ENCODE data around the gene DPP6. TPM values are rescaled to one million over a fixed set of nuclear protein-coding genes. Genes with fewer than 3 reads are reported as not detected.
"Not testable (repeated sequence)": the region's sequence is repeated elsewhere in the genome, so short reads cannot be mapped to it uniquely, and the experiment has no call there.

DPP6 gene
- total RNA-seq, 1 donor from 2014 or later = not detected

GRCh38 chr7:154092093-154092492, 39.9 kb downstream of the DPP6 start:
- DNase-seq; H3K9me3 Mint-ChIP-seq; H3K36me3 Mint-ChIP-seq (ENCODE audit: low read depth); POLR2A ChIA-PET; intact Hi-C loops (cut with micrococcal nuclease); CTCF ChIA-PET; H3K4me3 Mint-ChIP-seq; H3K27me3 Mint-ChIP-seq; H3K4me1 Mint-ChIP-seq; ATAC-seq (ENCODE audit: low read depth); H3K27ac Mint-ChIP-seq: not testable (repeated sequence)

GRCh38 chr7:154095201-154095600, 43.0 kb downstream of the DPP6 start:
- CTCF ChIA-PET; H3K36me3 Mint-ChIP-seq (ENCODE audit: low read depth); H3K4me1 Mint-ChIP-seq; intact Hi-C loops (cut with micrococcal nuclease); H3K27ac Mint-ChIP-seq; H3K9me3 Mint-ChIP-seq; H3K4me3 Mint-ChIP-seq; ATAC-seq (ENCODE audit: low read depth); POLR2A ChIA-PET; DNase-seq; H3K27me3 Mint-ChIP-seq: not testable (repeated sequence)

GRCh38 chr7:154105063-154105462, 52.9 kb downstream of the DPP6 start:
- CTCF ChIA-PET; ATAC-seq (ENCODE audit: low read depth); H3K4me3 Mint-ChIP-seq; POLR2A ChIA-PET; H3K36me3 Mint-ChIP-seq (ENCODE audit: low read depth); H3K27me3 Mint-ChIP-seq; intact Hi-C loops (cut with micrococcal nuclease); H3K27ac Mint-ChIP-seq; H3K4me1 Mint-ChIP-seq; H3K9me3 Mint-ChIP-seq; DNase-seq: not testable (repeated sequence)

GRCh38 chr7:154109615-154110014, 57.4 kb downstream of the DPP6 start:
- ATAC-seq (ENCODE audit: low read depth); H3K4me3 Mint-ChIP-seq: not testable (repeated sequence)

GRCh38 chr7:154113732-154114351, 61.6 kb downstream of the DPP6 start:
- intact Hi-C loops (cut with micrococcal nuclease); H3K4me1 Mint-ChIP-seq; DNase-seq; CTCF ChIA-PET; H3K9me3 Mint-ChIP-seq; H3K36me3 Mint-ChIP-seq (ENCODE audit: low read depth); H3K27me3 Mint-ChIP-seq; H3K27ac Mint-ChIP-seq; ATAC-seq (ENCODE audit: low read depth); POLR2A ChIA-PET; H3K4me3 Mint-ChIP-seq: not testable (repeated sequence)

More at GRCh38 chr7:154109615-154110014, 57.4 kb downstream of the DPP6 start:
- H3K27me3 Mint-ChIP-seq; H3K4me1 Mint-ChIP-seq; POLR2A ChIA-PET; intact Hi-C loops (cut with micrococcal nuclease); H3K9me3 Mint-ChIP-seq; CTCF ChIA-PET; H3K36me3 Mint-ChIP-seq (ENCODE audit: low read depth); H3K27ac Mint-ChIP-seq; DNase-seq: not testable (repeated sequence)

- ATAC-seq (ENCODE audit: low read depth); CTCF ChIA-PET; POLR2A ChIA-PET: not testable (repeated sequence)
Observed at GRCh38 chr7:154117411-154118390, 65.5 kb downstream of the DPP6 start.

GRCh38 chr7:154120825-154121224, 68.6 kb downstream of the DPP6 start:
- DNase-seq; H3K27ac Mint-ChIP-seq; intact Hi-C loops (cut with micrococcal nuclease); H3K9me3 Mint-ChIP-seq; CTCF ChIA-PET; POLR2A ChIA-PET; H3K27me3 Mint-ChIP-seq; ATAC-seq (ENCODE audit: low read depth); H3K4me1 Mint-ChIP-seq; H3K36me3 Mint-ChIP-seq (ENCODE audit: low read depth); H3K4me3 Mint-ChIP-seq: not testable (repeated sequence)

More at GRCh38 chr7:154117411-154118390, 65.5 kb downstream of the DPP6 start:
- H3K9me3 Mint-ChIP-seq; H3K27ac Mint-ChIP-seq; intact Hi-C loops (cut with micrococcal nuclease); H3K4me1 Mint-ChIP-seq; H3K36me3 Mint-ChIP-seq (ENCODE audit: low read depth); H3K27me3 Mint-ChIP-seq; H3K4me3 Mint-ChIP-seq; DNase-seq: not testable (repeated sequence)

- POLR2A ChIA-PET; H3K27ac Mint-ChIP-seq; intact Hi-C loops (cut with micrococcal nuclease); ATAC-seq (ENCODE audit: low read depth); DNase-seq; H3K4me3 Mint-ChIP-seq; CTCF ChIA-PET; H3K9me3 Mint-ChIP-seq; H3K27me3 Mint-ChIP-seq; H3K36me3 Mint-ChIP-seq (ENCODE audit: low read depth); H3K4me1 Mint-ChIP-seq: not testable (repeated sequence)
Observed at GRCh38 chr7:154122720-154123119, 70.5 kb downstream of the DPP6 start.

- ATAC-seq (ENCODE audit: low read depth); POLR2A ChIA-PET; H3K4me1 Mint-ChIP-seq: not testable (repeated sequence)
Observed at GRCh38 chr7:154123397-154123796, 71.2 kb downstream of the DPP6 start.

GRCh38 chr7:154129142-154129541, 76.9 kb downstream of the DPP6 start:
- H3K36me3 Mint-ChIP-seq (ENCODE audit: low read depth); CTCF ChIA-PET; H3K4me3 Mint-ChIP-seq; H3K27me3 Mint-ChIP-seq; H3K27ac Mint-ChIP-seq; POLR2A ChIA-PET; DNase-seq; ATAC-seq (ENCODE audit: low read depth); H3K4me1 Mint-ChIP-seq; H3K9me3 Mint-ChIP-seq; intact Hi-C loops (cut with micrococcal nuclease): not testable (repeated sequence)

More at GRCh38 chr7:154123397-154123796, 71.2 kb downstream of the DPP6 start:
- H3K27me3 Mint-ChIP-seq; H3K9me3 Mint-ChIP-seq; intact Hi-C loops (cut with micrococcal nuclease); H3K27ac Mint-ChIP-seq; DNase-seq; H3K4me3 Mint-ChIP-seq; CTCF ChIA-PET; H3K36me3 Mint-ChIP-seq (ENCODE audit: low read depth): not testable (repeated sequence)

GRCh38 chr7:154132617-154133016, 80.4 kb downstream of the DPP6 start:
- H3K4me1 Mint-ChIP-seq; DNase-seq; H3K27me3 Mint-ChIP-seq; H3K27ac Mint-ChIP-seq; H3K36me3 Mint-ChIP-seq (ENCODE audit: low read depth); POLR2A ChIA-PET; H3K4me3 Mint-ChIP-seq; H3K9me3 Mint-ChIP-seq; CTCF ChIA-PET; ATAC-seq (ENCODE audit: low read depth); intact Hi-C loops (cut with micrococcal nuclease): not testable (repeated sequence)

- CTCF ChIA-PET, H3K9me3 Mint-ChIP-seq: not testable (repeated sequence)
Observed at GRCh38 chr7:154133703-154134277, 81.6 kb downstream of the DPP6 start.

More at GRCh38 chr7:154133703-154134277, 81.6 kb downstream of the DPP6 start:
- ATAC-seq (ENCODE audit: low read depth); intact Hi-C loops (cut with micrococcal nuclease); POLR2A ChIA-PET; H3K36me3 Mint-ChIP-seq (ENCODE audit: low read depth); H3K27ac Mint-ChIP-seq; DNase-seq; H3K27me3 Mint-ChIP-seq; H3K4me3 Mint-ChIP-seq; H3K4me1 Mint-ChIP-seq: not testable (repeated sequence)

Data from activated B cell treated with CpG ODN at 0.5 μM for 24 hours (primary cell).